HCEC 1CT (cell line): ENCODE results near the gene SYT14.
"Not testable (repeated sequence)": the region's sequence is repeated elsewhere in the genome, so short reads cannot be mapped to it uniquely, and the experiment has no call there.

Experiments
- DNase-seq: peaks from one replicate; pipeline ENCODE4 v3.0.0-alpha.2; 2017

The SYT14 gene

DNA sequence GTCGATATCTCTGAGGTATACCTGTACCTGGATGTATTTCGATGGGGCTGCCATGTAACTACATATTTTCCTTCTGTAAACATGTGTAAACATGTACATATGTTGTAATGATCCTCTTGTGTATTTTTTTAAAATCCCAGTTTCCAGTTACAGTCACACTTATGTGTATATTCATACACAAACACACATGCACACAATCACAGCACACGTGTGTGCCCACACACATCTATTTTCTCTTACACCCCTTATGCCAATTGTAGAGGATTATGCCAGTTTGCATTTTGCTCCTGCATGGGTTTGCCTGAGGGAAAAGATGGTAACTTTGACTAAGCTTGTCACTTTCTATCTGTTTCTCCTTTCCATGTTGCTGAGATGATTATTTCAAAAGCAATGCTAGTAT is 10.1 kb downstream of the SYT14 start:
- no peak for DNase-seq

DNA sequence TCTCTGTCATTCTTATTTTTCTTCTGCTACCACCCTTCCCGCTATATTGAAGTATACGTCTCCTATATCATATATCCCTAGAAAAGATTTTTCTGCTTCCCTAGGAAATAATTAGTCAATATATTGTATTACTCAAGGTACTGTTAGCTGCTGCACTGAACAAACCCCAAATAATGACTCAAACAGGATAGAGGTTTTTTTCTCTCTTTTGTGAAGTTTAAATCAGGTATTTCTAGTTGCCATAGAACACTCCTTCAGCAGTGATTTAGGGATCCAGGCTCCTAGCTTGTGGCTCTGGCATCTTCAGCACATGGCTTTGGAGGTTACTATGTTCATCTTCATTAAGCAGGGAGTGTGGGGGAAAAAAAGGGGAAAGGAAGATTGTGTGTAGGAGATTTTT is 18.1 kb downstream of the SYT14 start:
- DNase-seq, result no peak

DNA sequence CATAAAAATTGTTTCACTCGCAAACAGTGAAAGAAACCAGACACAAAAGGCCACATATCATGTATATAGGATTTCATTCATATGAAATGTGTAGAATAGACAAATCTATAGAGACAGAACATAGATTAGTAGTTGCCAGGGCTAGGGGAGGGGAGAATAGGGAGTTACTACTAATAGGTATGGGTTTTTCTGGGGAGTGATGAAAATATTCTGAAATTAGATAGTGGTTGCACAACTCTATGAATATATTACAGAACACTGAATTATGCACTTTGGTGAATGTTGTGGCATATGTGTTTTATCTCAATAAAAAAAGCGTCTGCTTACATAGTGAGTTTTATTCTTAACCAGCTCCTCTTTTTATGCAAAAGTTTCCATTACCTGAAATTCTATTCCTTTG is 21.6 kb downstream of the SYT14 start:
- no peak for DNase-seq

DNA sequence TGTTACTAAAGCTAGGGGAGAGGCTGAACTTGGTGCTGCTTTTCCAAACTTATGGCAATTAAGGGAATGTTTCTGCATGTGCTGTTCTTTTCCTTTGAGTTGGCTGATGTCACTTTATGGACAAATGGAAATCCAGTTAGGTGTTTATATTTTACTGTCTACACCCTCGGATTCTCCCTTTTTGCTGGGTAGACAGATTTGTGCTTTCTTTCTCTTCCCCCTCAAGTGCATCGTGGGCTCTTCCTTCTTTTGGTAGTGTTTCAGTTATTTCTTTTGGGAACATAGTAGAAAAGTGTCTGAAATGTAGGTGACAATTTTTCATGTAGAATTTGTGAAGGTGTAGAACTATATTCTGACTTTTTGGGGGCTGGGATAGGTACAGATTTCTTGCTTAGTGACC is 22.9 kb downstream of the SYT14 start:
- DNase-seq, result no peak

DNA sequence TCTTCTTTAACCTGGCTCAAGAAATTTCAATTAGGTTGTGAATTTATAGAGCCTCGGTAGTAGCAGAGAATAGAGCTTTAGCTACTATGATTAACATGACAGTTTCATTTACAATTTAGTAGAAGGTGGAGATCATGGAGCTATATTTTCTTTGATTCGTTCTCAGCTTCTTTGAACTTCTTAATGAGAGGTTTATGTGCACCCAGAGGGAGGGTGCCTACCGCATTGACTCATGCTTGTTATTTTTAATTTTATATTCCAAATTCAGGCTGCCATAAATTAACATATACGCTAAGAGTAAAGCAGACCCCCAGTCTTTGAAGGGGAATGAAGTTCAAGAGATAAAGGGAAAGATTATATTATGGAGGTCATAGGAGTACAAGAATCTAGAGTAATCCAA is 24.4 kb downstream of the SYT14 start:
- no peak for DNase-seq

DNA sequence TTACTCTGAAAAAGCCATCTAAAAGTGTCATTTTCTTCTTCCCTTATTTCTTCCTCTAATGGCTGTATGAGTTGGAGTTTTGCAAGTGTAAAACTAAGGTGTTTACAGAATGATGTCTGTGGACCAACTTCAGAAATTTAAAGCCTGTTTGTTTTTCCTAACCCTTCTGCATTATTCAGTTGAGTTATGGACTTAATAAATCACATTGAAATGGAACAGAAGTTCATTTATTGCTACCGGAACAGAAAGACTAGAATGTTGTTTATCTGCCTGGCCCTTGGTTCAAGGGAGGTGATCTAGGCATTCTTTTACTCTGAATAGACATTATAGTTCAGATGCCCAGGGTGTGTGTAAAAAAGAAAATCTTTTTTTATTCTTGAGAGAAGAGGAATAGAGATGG is 24.8 kb downstream of the SYT14 start:
- no peak for DNase-seq

DNA sequence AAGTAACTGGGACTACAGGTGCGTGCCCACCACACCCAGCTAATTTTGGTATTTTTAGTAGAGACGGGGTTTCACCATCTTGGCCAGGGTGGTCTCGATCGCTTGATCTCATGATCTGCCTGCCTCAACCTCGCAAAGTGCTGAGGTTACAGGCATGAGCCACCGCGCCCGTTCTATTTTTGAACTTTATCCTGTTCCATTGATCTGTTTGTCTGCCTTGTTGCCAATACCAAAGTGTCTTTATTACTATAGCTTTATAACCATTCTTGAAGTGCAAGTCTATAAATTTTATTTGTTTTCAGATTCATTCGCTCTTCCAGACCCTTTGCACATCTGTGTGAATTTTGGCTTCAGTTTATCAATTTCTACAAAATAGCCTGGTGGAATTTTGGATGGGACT is 28.0 kb downstream of the SYT14 start:
- DNase-seq, result no peak

DNA sequence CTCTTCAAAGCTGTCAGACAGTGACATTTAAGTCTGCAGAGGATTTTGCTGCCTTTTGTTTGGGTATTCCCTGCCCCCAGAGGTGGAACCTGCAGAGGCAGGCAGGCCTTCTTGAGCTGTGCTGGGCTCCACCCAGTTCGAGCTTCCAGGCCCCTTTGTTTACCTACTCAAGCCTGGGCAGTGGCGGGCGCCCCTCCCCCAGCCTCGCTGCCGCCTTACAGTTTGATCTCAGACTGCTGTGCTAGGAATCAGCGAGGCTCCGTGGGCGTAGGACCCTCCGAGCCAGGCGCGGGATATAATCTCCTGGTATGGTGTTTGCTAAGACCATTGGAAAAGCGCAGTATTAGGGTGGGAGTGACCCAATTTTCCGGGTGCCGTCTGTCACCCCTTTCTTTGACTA is 40.7 kb downstream of the SYT14 start:
- not testable (repeated sequence) for DNase-seq

DNA sequence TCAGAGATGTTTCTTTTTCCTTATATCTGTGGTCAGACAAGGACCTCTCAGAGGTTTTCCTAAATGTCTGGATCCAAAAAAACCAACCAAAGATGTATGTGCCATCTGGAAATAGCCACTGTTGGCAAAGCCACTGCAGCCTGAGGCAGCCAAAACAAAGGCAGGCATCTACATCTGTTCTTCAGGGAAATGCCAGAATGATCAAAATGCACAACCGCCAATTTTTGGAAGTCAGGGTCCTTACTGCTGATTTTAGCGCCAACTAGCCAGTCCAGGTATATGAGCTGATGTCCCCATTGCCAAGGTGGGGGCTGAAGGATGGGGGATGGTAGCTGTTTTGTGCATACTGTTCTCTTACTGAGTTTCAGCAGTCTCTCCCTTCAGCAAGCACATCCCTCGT is 45.9 kb downstream of the SYT14 start:
- no peak for DNase-seq

DNA sequence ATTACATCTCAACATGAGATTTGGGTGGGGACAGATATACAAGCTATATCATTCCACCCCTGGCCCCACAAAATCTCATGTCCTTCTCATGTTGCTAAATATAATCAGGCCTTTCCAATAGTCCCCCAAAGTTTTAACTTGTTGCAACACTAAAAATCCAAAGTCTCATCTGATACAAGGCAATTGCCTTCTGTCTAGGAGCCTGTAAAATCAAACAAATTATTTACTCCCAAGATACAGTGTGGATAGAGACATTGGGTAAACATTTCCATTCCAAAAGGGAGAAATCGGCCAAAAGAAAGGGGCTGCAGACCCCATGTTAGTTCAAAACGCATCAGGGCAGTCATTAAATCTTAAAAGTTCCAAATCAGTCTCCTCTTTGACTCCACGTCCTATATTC is 47.0 kb downstream of the SYT14 start:
- no peak for DNase-seq

DNA sequence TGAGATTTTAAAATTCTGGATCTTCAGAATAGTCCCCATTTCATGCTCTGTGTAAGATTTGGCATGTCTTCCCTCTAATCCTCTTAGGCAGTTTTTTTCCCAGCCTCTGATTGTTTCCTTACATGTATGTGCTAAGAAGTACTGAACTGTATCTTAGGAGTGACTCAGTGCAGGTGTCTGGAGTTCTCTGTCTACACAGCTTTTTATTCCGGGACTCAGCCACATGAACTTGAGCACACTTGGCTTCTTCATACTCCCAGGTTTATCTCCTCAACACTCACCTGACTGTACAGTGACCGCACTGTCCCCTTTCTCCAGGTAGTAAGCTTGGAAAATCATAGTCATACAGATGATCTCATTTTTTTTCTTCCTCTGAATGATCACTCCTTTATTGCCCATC is 50.7 kb downstream of the SYT14 start:
- no peak for DNase-seq

DNA sequence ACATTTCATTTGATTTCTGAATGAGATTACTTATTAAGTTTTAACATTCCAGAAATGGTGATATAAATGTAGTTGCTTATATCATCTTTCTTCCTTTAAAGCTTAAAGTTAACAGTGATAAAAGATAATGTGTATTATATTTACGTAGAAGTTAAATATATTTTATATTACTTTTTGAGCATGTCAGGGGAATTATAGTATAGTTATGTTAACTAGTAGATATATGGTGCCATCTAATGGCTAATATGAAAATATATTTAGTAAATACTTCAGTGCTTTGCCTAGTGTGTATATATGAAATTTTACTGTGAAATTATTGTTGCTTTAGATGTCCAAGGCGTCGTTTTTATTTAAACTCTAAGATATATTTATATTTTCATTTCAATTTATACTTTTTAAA is 51.5 kb downstream of the SYT14 start:
- peak; percentile 55 for DNase-seq

DNA sequence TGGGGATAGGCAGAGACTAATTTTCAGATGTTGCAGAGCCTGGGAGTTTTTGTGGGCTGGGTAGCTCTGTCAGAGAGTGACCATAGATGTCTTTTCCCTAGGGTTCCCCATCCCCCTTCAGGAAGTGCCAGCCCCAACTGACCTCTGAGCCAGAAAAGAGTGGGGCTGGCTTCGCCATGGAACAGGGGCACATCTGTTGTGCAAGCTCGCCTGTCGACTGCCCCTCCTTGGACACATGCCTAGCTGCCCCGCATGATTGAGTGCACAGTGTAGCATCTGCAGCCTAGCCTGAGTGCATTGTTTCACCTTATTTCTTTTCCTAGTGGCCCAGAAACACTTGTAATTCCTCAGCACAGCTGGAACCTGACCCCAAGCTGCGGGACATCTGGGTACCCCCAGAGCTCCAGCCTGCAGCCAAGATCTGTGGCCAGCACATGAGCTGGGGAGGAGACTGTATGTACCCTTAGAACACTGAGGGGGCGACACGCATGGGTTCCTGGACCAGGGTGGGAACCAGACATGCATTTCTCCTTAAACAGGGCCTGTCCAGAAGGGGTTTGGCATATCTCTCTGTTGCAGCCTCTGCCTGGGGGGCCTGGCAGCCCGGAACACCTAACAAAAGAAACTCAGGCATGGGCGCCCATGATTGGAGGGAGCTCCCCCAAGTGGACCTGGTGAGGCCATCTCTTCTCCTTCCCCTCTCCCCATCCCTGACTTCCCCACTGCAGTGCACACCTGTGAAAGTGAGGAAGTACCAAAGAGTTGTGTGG is 55.2 kb downstream of the SYT14 start:
- DNase-seq, result no peak

DNA sequence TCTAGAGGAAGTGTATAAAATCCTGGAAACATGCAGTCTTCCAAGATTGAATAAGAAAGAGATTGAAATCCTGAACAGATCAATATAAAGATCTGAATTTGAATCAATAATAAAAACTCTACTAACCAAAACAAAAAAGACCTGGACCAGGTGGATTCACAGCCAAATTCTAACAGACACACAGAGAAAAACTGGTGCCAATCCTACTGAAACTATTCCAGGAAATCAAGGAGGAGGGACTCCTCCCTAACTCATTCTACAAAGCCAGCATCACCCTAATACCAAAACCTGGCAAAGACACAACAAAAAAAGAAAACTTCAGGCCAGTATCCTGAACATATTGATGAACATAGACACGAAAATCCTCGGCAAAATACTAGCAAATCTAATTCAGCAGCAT is 58.3 kb downstream of the SYT14 start:
- no peak for DNase-seq

DNA sequence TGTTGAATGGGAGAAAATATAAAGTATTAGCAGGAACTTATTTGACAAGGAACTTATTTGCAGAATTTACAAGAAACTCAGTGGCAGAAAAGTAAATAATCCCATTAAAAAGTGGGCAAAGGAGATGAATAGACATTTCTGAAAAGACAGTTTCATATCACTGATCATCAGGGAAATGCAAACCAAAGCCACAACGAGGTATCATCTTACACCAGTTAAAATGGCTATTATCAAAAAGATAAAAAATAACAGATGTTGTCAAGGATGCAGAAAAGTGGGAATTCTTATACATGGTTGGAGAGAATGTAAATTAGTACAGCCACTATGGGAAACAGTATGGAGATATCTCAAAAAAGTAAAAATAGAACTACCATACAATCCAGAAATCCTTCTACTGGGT is 61.0 kb downstream of the SYT14 start:
- no peak for DNase-seq

DNA sequence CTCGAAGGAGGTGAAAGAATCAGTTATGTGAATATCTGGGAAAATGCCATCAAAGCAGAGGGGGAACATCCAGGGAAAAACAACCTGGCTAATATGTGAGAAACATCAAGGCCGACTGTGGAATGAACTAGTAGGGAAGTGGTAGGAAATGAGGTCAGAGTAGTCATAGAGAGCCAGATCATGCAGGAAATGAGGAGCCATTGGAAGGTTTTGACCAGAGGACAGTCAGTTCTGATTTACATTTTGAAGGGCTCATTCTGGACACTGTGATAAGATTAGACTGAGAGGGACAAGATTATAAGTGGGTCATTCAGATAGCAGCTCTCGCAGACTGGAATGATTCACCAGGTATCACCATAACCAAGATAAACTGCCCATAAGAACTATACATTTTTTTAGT is 63.7 kb downstream of the SYT14 start:
- no peak for DNase-seq

DNA sequence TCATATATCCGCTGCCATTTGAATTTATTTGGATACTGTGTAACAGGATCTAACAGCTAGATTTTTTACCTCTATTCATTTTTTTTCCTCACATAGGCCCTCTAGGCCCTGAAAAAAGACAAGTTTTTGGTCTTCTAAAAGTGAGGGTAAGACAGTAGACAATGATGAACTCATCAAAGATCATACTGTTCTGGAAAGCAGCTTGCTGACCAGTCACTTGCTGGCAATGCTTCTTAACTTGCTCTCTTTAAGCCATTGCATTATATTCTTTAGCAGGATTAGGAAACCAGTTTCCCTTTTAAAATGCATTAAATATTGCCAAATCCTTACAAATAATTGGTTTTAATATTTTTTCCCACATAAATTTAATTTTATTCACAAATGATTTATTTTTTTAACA is 65.5 kb downstream of the SYT14 start:
- no peak for DNase-seq

DNA sequence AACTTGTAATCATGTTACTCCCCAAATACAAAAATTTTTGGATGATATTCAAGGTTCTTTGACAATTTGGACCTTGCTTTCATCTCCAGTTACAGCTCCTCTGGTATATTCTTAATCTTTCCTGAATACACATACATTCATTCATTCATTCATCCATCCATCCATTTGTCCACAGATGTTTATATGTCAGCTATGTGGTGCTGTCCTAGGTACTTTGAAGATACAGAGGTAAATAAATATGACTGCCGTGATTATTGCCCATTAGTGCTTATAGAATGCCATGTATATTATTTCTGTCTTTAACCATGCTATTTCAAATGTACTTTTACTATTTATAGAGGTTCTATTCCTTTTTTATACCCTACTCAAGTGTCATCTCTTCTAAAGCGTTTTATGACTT is 72.1 kb downstream of the SYT14 start:
- DNase-seq, result no peak

DNA sequence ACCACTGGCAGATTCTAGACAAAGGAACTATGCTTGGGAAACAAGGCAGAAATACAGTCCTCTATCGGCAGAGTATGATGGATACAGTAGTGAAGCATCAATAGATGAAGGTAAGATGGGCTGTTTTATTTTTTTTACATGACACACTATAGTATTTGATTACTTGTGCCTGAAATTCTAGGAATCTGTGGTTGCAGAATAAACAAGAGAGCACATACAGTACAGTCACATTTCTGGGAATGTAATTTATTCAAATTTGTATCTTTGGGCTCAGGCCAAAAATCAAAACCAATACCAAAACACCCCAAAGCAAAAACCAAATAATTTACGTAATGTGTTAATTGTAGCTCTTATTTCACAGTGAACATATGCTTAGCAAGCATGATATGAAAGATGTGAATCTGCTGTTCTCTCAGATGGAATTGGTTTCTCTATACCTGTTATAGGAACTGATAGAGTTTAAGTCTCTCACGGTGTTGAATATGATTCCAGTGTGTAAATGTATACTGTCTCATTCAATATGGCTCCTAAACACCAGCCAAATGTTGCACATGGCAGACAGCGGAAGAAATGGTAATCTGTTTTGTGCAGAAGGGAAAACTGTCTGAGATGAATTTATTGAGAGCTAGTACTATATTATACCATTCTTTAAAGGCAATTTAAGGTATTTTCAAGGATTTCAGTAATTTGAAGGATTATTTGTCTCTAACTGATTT is 83.3 kb downstream of the SYT14 start:
- no peak for DNase-seq

DNA sequence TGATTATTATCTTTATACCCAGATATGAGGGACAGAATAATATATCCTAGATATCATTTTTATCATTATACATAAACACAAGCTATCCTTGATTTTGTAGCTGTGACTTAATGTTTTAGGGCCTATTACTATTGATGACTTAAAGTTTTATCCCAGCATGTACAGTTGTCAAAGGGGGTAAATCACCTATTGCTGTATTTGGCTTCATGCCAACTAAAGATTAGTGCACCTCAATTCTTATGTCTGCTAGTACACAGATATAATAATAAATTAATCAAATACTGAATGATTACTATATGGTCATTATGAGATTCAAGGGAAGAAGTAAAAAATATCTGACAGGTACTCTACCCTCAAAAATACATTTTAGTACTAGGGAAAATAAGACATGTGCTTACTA is 84.0 kb downstream of the SYT14 start:
- no peak for DNase-seq

DNA sequence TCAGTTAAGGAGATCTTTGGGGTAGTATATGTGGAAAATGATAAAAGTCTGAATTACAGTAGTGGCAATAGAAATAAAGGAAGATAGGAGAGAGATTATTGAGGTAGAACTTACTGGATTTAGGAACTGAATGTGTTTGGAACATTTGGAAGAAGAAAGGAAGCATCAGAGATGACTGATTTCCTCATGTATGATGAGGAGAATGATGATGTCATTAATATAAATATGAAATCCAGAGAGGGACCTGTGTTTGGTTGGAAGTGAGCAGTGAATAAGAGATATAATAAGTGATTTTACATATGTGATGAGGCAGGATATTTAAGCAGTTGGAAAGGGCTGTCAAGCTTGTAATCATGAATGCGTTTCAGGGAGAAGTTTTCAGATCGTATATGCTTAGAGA is 86.3 kb downstream of the SYT14 start:
- no peak for DNase-seq

DNA sequence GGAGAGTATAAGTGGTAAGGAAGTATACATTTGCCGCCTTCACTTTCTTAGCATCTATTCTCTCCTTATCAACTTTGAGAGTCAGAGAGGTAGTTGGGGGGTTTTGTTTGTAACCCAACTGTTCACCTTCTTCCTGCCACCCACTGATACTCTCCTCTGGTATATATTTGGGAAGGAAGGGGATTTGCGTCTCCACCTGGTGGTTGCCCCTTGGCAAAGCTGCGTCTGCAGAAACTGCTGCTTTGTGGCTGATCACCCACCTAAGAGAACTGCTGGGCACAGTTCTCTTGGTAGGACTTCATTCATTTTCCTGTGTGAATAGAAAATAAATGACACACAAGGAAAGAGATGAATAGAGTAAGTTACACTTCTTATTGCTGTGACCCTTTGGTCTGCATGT is 87.0 kb downstream of the SYT14 start:
- DNase-seq, result no peak

DNA sequence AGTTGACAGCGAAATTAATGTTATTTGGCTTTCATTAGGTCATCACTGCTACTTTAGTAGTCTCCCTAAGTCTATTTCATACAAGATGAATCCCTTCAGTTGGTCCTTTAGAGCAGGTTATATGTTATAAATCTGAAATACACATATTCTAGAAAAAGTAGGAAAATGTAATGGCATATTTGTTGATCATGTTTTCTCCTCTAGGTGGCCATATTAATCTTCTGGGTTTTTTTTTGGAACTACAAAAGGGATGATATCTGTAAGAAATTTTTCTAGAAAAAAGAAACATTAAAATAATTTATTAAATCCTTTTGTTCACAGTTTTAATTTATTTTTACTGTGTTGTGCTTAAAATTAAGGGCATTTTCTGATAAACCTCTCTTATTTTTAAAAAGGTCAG is 87.9 kb downstream of the SYT14 start:
- no peak for DNase-seq

DNA sequence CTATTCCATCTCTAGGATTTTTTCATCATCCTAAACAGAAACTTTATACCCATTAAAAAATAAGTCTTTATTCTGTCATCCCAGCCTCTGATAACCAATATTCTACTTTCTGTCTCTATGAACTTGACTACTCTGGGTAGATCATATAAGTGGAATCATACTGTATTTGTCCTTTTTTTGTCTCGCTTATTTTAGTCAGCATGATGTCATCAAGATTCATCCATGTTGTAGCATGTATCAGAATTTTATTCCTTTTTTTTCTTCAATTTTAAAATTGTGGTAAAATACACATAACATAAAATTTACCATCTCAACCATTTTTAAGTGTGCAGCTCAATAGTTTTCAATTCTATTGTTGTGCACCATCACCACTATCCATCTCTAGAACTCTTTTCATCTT is 90.0 kb downstream of the SYT14 start:
- no peak for DNase-seq

DNA sequence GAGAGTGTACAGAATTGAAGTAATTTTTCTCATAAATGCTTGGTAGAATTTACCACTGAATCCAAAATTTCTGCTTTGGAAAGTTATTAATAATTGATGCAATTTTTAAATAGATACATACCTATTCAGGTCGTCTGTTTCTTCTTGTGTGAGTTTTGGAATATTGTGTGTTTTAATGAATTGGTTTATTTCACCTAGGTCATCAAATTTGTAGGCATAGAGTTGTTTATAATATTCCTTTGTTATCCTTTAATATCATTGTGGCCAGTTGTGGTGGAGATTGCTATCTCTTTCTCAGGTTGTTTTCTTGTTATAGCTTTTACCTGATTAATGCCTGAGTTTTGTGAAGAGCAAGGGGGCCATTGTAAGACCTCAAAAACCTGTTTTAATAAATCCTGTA is 93.5 kb downstream of the SYT14 start:
- DNase-seq, result no peak
